Activated CD4-positive, CD25-positive, alpha-beta regulatory T cell treated with anti-CD3 and anti-CD28 coated beads, Interleukin-2, amount 50 U/mL, for 72 hours (primary cell): Measurements from ENCODE around the gene TBC1D9.

Experiments used
- DNase-seq: peaks from one replicate; pipeline ENCODE4 v3.0.0; 2021

The TBC1D9 gene

GRCh38 chr4:140719686-140720085 lies 36.5 kb downstream of the TBC1D9 start:
- DNase-seq = no peak

- DNase-seq = no peak
These were observed 37.2 kb downstream of the TBC1D9 start for GRCh38 chr4:140719022-140719421.

GRCh38 chr4:140718241-140718952 lies 37.8 kb downstream of the TBC1D9 start:
- no peak for DNase-seq

GRCh38 chr4:140717313-140717712 lies 38.9 kb downstream of the TBC1D9 start:
- DNase-seq = no peak

- no peak for DNase-seq
These were observed 41.1 kb downstream of the TBC1D9 start for GRCh38 chr4:140715119-140715518.

GRCh38 chr4:140711910-140712309 lies 44.3 kb downstream of the TBC1D9 start:
- DNase-seq = no peak

- no peak for DNase-seq
These were observed 45.1 kb downstream of the TBC1D9 start for GRCh38 chr4:140710908-140711622.

GRCh38 chr4:140707325-140707724 lies 48.9 kb downstream of the TBC1D9 start:
- DNase-seq = no peak

- DNase-seq = no peak
These were observed 49.5 kb downstream of the TBC1D9 start for GRCh38 chr4:140706665-140707064.

- DNase-seq = no peak
These were observed 49.9 kb downstream of the TBC1D9 start for GRCh38 chr4:140706276-140706625.

- no peak for DNase-seq
These were observed 50.4 kb downstream of the TBC1D9 start for GRCh38 chr4:140705625-140706275.

- DNase-seq = no peak
These were observed 51.2 kb downstream of the TBC1D9 start for GRCh38 chr4:140704964-140705363.

GRCh38 chr4:140704392-140704960 lies 51.7 kb downstream of the TBC1D9 start:
- no peak for DNase-seq

- no peak for DNase-seq
These were observed 52.7 kb downstream of the TBC1D9 start for GRCh38 chr4:140703463-140703862.

GRCh38 chr4:140702096-140702757 lies 54.0 kb downstream of the TBC1D9 start:
- no peak for DNase-seq

- DNase-seq = no peak
These were observed 55.1 kb downstream of the TBC1D9 start for GRCh38 chr4:140701071-140701470.

- DNase-seq = no peak
These were observed 58.2 kb downstream of the TBC1D9 start for GRCh38 chr4:140697709-140698560.

- DNase-seq = no peak
These were observed 60.7 kb downstream of the TBC1D9 start for GRCh38 chr4:140695483-140695882.

GRCh38 chr4:140693562-140693961 lies 62.6 kb downstream of the TBC1D9 start:
- DNase-seq = no peak

GRCh38 chr4:140691369-140691768 lies 64.8 kb downstream of the TBC1D9 start:
- no peak for DNase-seq

- DNase-seq = no peak
These were observed 66.1 kb downstream of the TBC1D9 start for GRCh38 chr4:140690093-140690492.

GRCh38 chr4:140689623-140690022 lies 66.6 kb downstream of the TBC1D9 start:
- no peak for DNase-seq
